Stimulated activated CD4-positive, alpha-beta T cell treated with anti-CD3 and anti-CD28 coated beads, Interleukin-4, amount 100 ng/mL, for 48 hours (primary cell): Measurements from ENCODE around the gene ACSM6.

Experiments used
- DNase-seq, 2 donors: peaks; one replicate each; pipeline ENCODE4 v3.0.0-alpha.2; 2020; ENCODE audit warnings: low read depth in 2 of 2

Gene ACSM6

GRCh38 chr10:95273393-95274312 lies 79.6 kb downstream of the ACSM6 start:
- DNase-seq = no peak

GRCh38 chr10:95275726-95276366 lies 81.8 kb downstream of the ACSM6 start:
- no peak for DNase-seq

- DNase-seq = no peak
These were observed 82.5 kb downstream of the ACSM6 start for GRCh38 chr10:95276367-95277200.

- no peak for DNase-seq
These were observed 83.1 kb downstream of the ACSM6 start for GRCh38 chr10:95277201-95277570.

- no peak for DNase-seq
These were observed 83.6 kb downstream of the ACSM6 start for GRCh38 chr10:95277614-95278013.
